K562 (cell line): ENCODE measurements around the gene ACHE. TPM values are rescaled to one million over a fixed set of nuclear protein-coding genes. Genes with fewer than 3 reads are reported as not detected.
A peak's percentile ranks its signal among the peaks of the same experiment; 100 is the strongest.

ENCODE experiments used
- AFF4 ChIP-seq: sonication (generic); formaldehyde crosslinking; IDR thresholded peaks from 2 replicates; pipeline ENCODE4 v1.8.0; 2023; ENCODE audit warnings: mild to moderate bottlenecking, missing genetic modification reagents
- ARID1B ChIP-seq: fragments of 450-650 bp; IDR thresholded peaks from 2 replicates; pipeline ENCODE4 v1.6.1; 2016; ENCODE audit warnings: antibody characterized with exemption, mild to moderate bottlenecking, inconsistent platforms
- ATF7 ChIP-seq: fragments of 450-650 bp; IDR thresholded peaks from 2 replicates; pipeline ENCODE4 v1.7.1; 2014; ENCODE audit warnings: mild to moderate bottlenecking, moderate library complexity
- CBX5 ChIP-seq: IDR thresholded peaks from 2 replicates; pipeline ENCODE4 v1.6.1; 2014; ENCODE audit warnings: low read depth, borderline replicate concordance
- CEBPG ChIP-seq, 3 experiments: fragments of 200-800 bp in 1 of 3; sonication (Bioruptor generic) in 1 of 3; sonication (generic) in 1 of 3; formaldehyde crosslinking in 1 of 3; IDR thresholded peaks in 2 of 3; conservative IDR thresholded peaks in 1 of 3; 2 replicates each; pipeline versions ENCODE4 v1.6.1 to v1.8.0; 2016 to 2022; ENCODE audit warnings: missing compliant biosample characterization in 2 of 3, missing genetic modification characterization in 2 of 3, mild to moderate bottlenecking in 1 of 3, missing genetic modification reagents in 1 of 3
- DPF2 ChIP-seq: fragments of 450-650 bp; IDR thresholded peaks from 2 replicates; pipeline ENCODE4 v1.6.1; 2016
- EP300 ChIP-seq: IDR thresholded peaks from 2 replicates; pipeline ENCODE4 v1.6.1; 2012; ENCODE audit warnings: low read length, improper control_type of control experiment
- GATAD2A ChIP-seq: fragments of 450-650 bp; IDR thresholded peaks from 2 replicates; pipeline ENCODE4 v1.6.1; 2017
- MAZ ChIP-seq, 2 experiments: fragments of 450-650 bp in 1 of 2; sonication (generic) in 1 of 2; formaldehyde crosslinking; IDR thresholded peaks in 1 of 2; conservative IDR thresholded peaks in 1 of 2; 2 replicates each; pipeline versions ENCODE4 v1.4.0 to v1.5.0; 2020; ENCODE audit warnings: mild to moderate bottlenecking in 1 of 2, missing genetic modification reagents in 1 of 2
- MYBL2 ChIP-seq, 2 experiments: fragments of 450-650 bp in 1 of 2; sonication (generic) in 1 of 2; formaldehyde crosslinking in 1 of 2; IDR thresholded peaks; 2 replicates each; pipeline versions ENCODE4 v1.6.1 to v1.8.1; 2017 to 2022; ENCODE audit warnings: borderline replicate concordance in 1 of 2, inconsistent platforms in 1 of 2, low read depth in 1 of 2, mild to moderate bottlenecking in 1 of 2, missing genetic modification reagents in 1 of 2, moderate library complexity in 1 of 2
- RNF219 ChIP-seq: fragments of 250-450 bp; sonication (Bioruptor Pico); IDR thresholded peaks from 2 replicates; pipeline ENCODE4 v1.5.0; 2022; ENCODE audit warnings: mild to moderate bottlenecking
- SIN3A ChIP-seq, 2 experiments: fragments of 150-350 bp in 1 of 2; IDR thresholded peaks; 2 replicates each; pipeline ENCODE4 v1.6.1; 2011 to 2016; ENCODE audit warnings: borderline replicate concordance in 2 of 2, low read depth in 2 of 2, low read length in 2 of 2, mild to moderate bottlenecking in 2 of 2, moderate library complexity in 2 of 2; ENCODE audit not compliant: control insufficient read depth in 1 of 2
- TGIF2 ChIP-seq: sonication (generic); formaldehyde crosslinking; IDR thresholded peaks from 2 replicates; pipeline ENCODE4 v1.8.1; 2022; ENCODE audit warnings: mild to moderate bottlenecking, missing genetic modification reagents, moderate library complexity
- ZFPM2 ChIP-seq: fragments of 250-450 bp; sonication (Bioruptor Pico); IDR thresholded peaks from 2 replicates; pipeline ENCODE4 v1.5.1; 2022; ENCODE audit warnings: mild to moderate bottlenecking
- ZNF143 ChIP-seq: sonication (generic); formaldehyde crosslinking; IDR thresholded peaks from 2 replicates; pipeline ENCODE4 v1.9.0; 2022; ENCODE audit warnings: mild to moderate bottlenecking, missing genetic modification reagents
- ZNF444 ChIP-seq: fragments of 250-450 bp; sonication (Bioruptor Pico); IDR thresholded peaks from 2 replicates; pipeline ENCODE4 v1.4.0; 2020; ENCODE audit warnings: mild to moderate bottlenecking, moderate library complexity
- polyA plus RNA-seq, 8 experiments: library from polyadenylated mRNA; depleted of rRNA in 4 of 8; stranded (reverse) in 5 of 8; unstranded in 3 of 8; fragments of >200 nt; fragmentation: Nextera tagmentation in 2 of 8; fragmentation: Illumina TruSeq in 1 of 8; extraction: Ambion mirVana in 2 of 8; extraction: Trizol in 1 of 8; gene quantifications; 2 replicates each; pipeline versions ENCODE4 v1.2.1 to v1.2.3, GENCODE V29; 2011 to 2014; ENCODE audit warnings: inconsistent platforms in 1 of 8, missing spikeins in 1 of 8
- total RNA-seq, 7 experiments: library from RNA; depleted of rRNA in 6 of 7; stranded (reverse); fragments of >200 nt in 6 of 7; fragmentation: Illumina TruSeq in 2 of 7; extraction: Trizol in 2 of 7; gene quantifications; 2 replicates each; pipeline versions ENCODE4 v1.2.1 to v1.2.3, GENCODE V29; 2011 to 2021; ENCODE audit warnings: low replicate concordance in 1 of 7
- TF ChIP-seq, protein P1 (sequence below): fragments of 250-450 bp; sonication (Bioruptor Pico); IDR thresholded peaks from 2 replicates; pipeline ENCODE4 v1.8.0; 2021; ENCODE audit warnings: borderline replicate concordance, mild to moderate bottlenecking, moderate library complexity; ENCODE audit not compliant: poor library complexity, severe bottlenecking
- TF ChIP-seq, protein P2 (sequence below): fragments of 250-450 bp; sonication (Bioruptor Pico); IDR thresholded peaks from 2 replicates; pipeline ENCODE4 v1.8.0; 2021; ENCODE audit warnings: moderate library complexity, mild to moderate bottlenecking, inconsistent platforms

Gene ACHE
- total and polyA plus RNA-seq, 9 of the 15 experiments (the other 6 are each of a cell fraction or from before 2014, with no cell fraction given), result 0.04 to 8.8 (median 1.9) TPM

- TF ChIP-seq RNF219 (CRISPR knock-in tag) (no peak), ATF7 (peak; percentile 96), SIN3A (IDR thresholded peaks at IDR 0.05; ENCODE audit: borderline replicate concordance in 2 of 2, control insufficient read depth in 1 of 2, low read depth in 2 of 2, low read length in 2 of 2) (no peak; a peak in 1 of 4 replicates), ZFPM2 (CRISPR knock-in tag) (no peak), MYBL2 (IDR thresholded peaks at IDR 0.05; ENCODE audit: low read depth) (no peak), MYBL2 (CRISPR knock-in tag; IDR thresholded peaks at IDR 0.05; ENCODE audit: borderline replicate concordance) (no peak), EP300 (no peak), AFF4 (CRISPR knock-in tag) (no peak; the same call in 1 of the 2 replicates), ZNF143 (no peak), TGIF2 (CRISPR knock-in tag) (no peak), ARID1B (peak; percentile 50), CBX5 (no peak), CEBPG (CRISPR knock-in tag; IDR thresholded peaks at IDR 0.05) (peak; percentile 57; the same call in 1 of the 2 replicates), CEBPG (tag; conservative IDR thresholded peaks at IDR 0.05 in 1 of 2, IDR thresholded peaks at IDR 0.05 in 1 of 2) (no peak), GATAD2A (peak; percentile 79), ZNF444 (CRISPR knock-in tag) (no peak), DPF2 (peak; percentile 55), MAZ (CRISPR knock-in tag; conservative IDR thresholded peaks at IDR 0.05 in 1 of 2, IDR thresholded peaks at IDR 0.05 in 1 of 2) (no peak)
- TF ChIP-seq, protein P1, sequence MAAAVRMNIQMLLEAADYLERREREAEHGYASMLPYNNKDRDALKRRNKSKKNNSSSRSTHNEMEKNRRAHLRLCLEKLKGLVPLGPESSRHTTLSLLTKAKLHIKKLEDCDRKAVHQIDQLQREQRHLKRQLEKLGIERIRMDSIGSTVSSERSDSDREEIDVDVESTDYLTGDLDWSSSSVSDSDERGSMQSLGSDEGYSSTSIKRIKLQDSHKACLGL, result no peak
- TF ChIP-seq, protein P2, sequence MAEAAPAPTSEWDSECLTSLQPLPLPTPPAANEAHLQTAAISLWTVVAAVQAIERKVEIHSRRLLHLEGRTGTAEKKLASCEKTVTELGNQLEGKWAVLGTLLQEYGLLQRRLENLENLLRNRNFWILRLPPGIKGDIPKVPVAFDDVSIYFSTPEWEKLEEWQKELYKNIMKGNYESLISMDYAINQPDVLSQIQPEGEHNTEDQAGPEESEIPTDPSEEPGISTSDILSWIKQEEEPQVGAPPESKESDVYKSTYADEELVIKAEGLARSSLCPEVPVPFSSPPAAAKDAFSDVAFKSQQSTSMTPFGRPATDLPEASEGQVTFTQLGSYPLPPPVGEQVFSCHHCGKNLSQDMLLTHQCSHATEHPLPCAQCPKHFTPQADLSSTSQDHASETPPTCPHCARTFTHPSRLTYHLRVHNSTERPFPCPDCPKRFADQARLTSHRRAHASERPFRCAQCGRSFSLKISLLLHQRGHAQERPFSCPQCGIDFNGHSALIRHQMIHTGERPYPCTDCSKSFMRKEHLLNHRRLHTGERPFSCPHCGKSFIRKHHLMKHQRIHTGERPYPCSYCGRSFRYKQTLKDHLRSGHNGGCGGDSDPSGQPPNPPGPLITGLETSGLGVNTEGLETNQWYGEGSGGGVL, result no peak
These were observed 456 bp upstream of the ACHE start (continued) for GRCh38 chr7:100895956-100896731.
